ENCODE measurements around the gene TEX38. TPM values are rescaled to one million over a fixed set of nuclear protein-coding genes. Genes with fewer than 3 reads are reported as not detected.

Gene TEX38
- total and polyA plus RNA-seq, 2 donors (not counting 1 experiment from before 2014, with no cell fraction given) = not detected

- H3K4me1 Mint-ChIP-seq = no peaks in the 10 kb centered on the region
- TF ChIP-seq EZH2 (IDR thresholded peaks at IDR 0.05; ENCODE audit: borderline replicate concordance, insufficient read depth, low read depth, low read length, poor library complexity, severe bottlenecking) (no peak), CTCF (IDR thresholded peaks at IDR 0.05) (no peak)
- Histone ChIP-seq H3K9me3 (ENCODE audit: control extremely low read depth in 1 of 3, control insufficient read depth in 2 of 3, insufficient read depth in 1 of 3, low read length in 2 of 3) (no peaks in the 10 kb centered on the region), H3K4me2 (replicated peaks; ENCODE audit: low read depth, low read length, poor library complexity, severe bottlenecking) (no peak overlapping the region), H3K4me3 (ENCODE audit: control extremely low read depth in 1 of 5, extremely low read depth in 1 of 5, insufficient read depth in 1 of 5, low read depth in 2 of 5, low read length in 4 of 5) (no peak overlapping the region), H3K9ac (ENCODE audit: low read length) (no peak overlapping the region), H3K4me1 (ENCODE audit: control insufficient read depth in 2 of 2, insufficient read depth in 2 of 2, low read length in 2 of 2) (no peaks in the 10 kb centered on the region), H2AFZ (ENCODE audit: insufficient read depth, low read depth, low read length, poor library complexity, severe bottlenecking) (no peak overlapping the region), H3K36me3 (replicated peaks in 1 of 2; ENCODE audit: control extremely low read depth in 1 of 2, control insufficient read depth in 1 of 2, extremely low read depth in 1 of 2, insufficient read depth in 2 of 2, low read length in 1 of 2) (peaks cover 5 to 18% of the 10 kb centered on the region in 2 experiments), H3K27me3 (replicated peaks in 1 of 4; ENCODE audit: control extremely low read depth in 1 of 4, control insufficient read depth in 3 of 4, insufficient read depth in 4 of 4, low read length in 3 of 4) (no peaks in the 10 kb centered on the region), H3K27ac (ENCODE audit: low read length in 2 of 2) (no peak overlapping the region), H3K79me2 (ENCODE audit: control insufficient read depth, insufficient read depth, low read length) (no peaks in the 10 kb centered on the region), H4K20me1 (ENCODE audit: control insufficient read depth, insufficient read depth, low read length, poor library complexity, severe bottlenecking) (no peaks in the 10 kb centered on the region)
- H3K9me3 Mint-ChIP-seq (ENCODE audit: insufficient read depth) = no peaks in the 10 kb centered on the region
- ChIA-PET POLR2A (no interaction called here), CTCF (no interaction called here)
- no peak overlapping the region for H3K4me3 Mint-ChIP-seq
- no CpG with 5 or more reads among the region's 2 CpGs for WGBS (ENCODE audit: insufficient coverage)
- no peak overlapping the region for H3K27ac Mint-ChIP-seq
- no peaks in the 10 kb centered on the region for H3K27me3 Mint-ChIP-seq
- ATAC-seq (ENCODE audit: low read depth) (no peak), DNase-seq (no peak)
- intact Hi-C loops (cut with micrococcal nuclease) = no loop called here
Observed at GRCh38 chr1:46630719-46631118, 40.9 kb upstream of the TEX38 start.

- DNase-seq = no peak
- no peaks in the 10 kb centered on the region for H3K4me1 ChIP-seq (ENCODE audit: control insufficient read depth in 2 of 2, insufficient read depth in 2 of 2, low read length in 2 of 2)
- no peak overlapping the region for H3K9ac ChIP-seq (ENCODE audit: low read length)
- H3K27me3 ChIP-seq (replicated peaks in 1 of 4; ENCODE audit: control extremely low read depth in 1 of 4, control insufficient read depth in 3 of 4, insufficient read depth in 4 of 4, low read length in 3 of 4) = no peaks in the 10 kb centered on the region
- ChIA-PET POLR2A (no interaction called here), CTCF (no interaction called here)
- intact Hi-C loops (cut with micrococcal nuclease) = no loop called here
- no peaks in the 10 kb centered on the region for H3K9me3 Mint-ChIP-seq (ENCODE audit: insufficient read depth)
- no peaks in the 10 kb centered on the region for H3K4me1 Mint-ChIP-seq
- no peaks in the 10 kb centered on the region for H3K79me2 ChIP-seq (ENCODE audit: control insufficient read depth, insufficient read depth, low read length)
- H3K27me3 Mint-ChIP-seq = no peaks in the 10 kb centered on the region
- H2AFZ ChIP-seq (ENCODE audit: insufficient read depth, low read depth, low read length, poor library complexity, severe bottlenecking) = no peak overlapping the region
- H3K9me3 ChIP-seq (ENCODE audit: control extremely low read depth in 1 of 3, control insufficient read depth in 2 of 3, insufficient read depth in 1 of 3, low read length in 2 of 3) = no peaks in the 10 kb centered on the region
- 100% methylated on average over 1 of the region's 2 CpGs for WGBS (ENCODE audit: insufficient coverage)
- no peak for TF ChIP-seq EZH2 (IDR thresholded peaks at IDR 0.05; ENCODE audit: borderline replicate concordance, insufficient read depth, low read depth, low read length, poor library complexity, severe bottlenecking)
- TF ChIP-seq CTCF (IDR thresholded peaks at IDR 0.05) = no peak
- H3K27ac ChIP-seq (ENCODE audit: low read length in 2 of 2) = no peak overlapping the region
- H4K20me1 ChIP-seq (ENCODE audit: control insufficient read depth, insufficient read depth, low read length, poor library complexity, severe bottlenecking) = no peaks in the 10 kb centered on the region
- H3K36me3 ChIP-seq (replicated peaks in 1 of 2; ENCODE audit: control extremely low read depth in 1 of 2, control insufficient read depth in 1 of 2, extremely low read depth in 1 of 2, insufficient read depth in 2 of 2, low read length in 1 of 2) = peaks cover 11 to 32% of the 10 kb centered on the region in 2 experiments
- no peak overlapping the region for H3K4me3 Mint-ChIP-seq
- ATAC-seq (ENCODE audit: low read depth) = no peak
- H3K4me3 ChIP-seq (ENCODE audit: control extremely low read depth in 1 of 5, extremely low read depth in 1 of 5, insufficient read depth in 1 of 5, low read depth in 2 of 5, low read length in 4 of 5) = no peak overlapping the region
- H3K4me2 ChIP-seq (replicated peaks; ENCODE audit: low read depth, low read length, poor library complexity, severe bottlenecking) = no peak overlapping the region
- no peak overlapping the region for H3K27ac Mint-ChIP-seq
Observed at GRCh38 chr1:46635205-46635604, 36.4 kb upstream of the TEX38 start.

All from B cell (primary cell).